HG03457 (cell line): Measurements from ENCODE around the gene CYP27B1.
A peak's percentile ranks its signal among the peaks of the same experiment; 100 is the strongest.
"Not testable (repeated sequence)": the region's sequence is repeated elsewhere in the genome, so short reads cannot be mapped to it uniquely, and the experiment has no call there.

ENCODE experiments used
- ATAC-seq: cut with Tn5 transposase; IDR thresholded peaks from one replicate; pipeline ENCODE4 v1.9.1; 2021; ENCODE audit warnings: moderate number of reproducible peaks; ENCODE audit not compliant: unreplicated experiment

CYP27B1 gene

DNA sequence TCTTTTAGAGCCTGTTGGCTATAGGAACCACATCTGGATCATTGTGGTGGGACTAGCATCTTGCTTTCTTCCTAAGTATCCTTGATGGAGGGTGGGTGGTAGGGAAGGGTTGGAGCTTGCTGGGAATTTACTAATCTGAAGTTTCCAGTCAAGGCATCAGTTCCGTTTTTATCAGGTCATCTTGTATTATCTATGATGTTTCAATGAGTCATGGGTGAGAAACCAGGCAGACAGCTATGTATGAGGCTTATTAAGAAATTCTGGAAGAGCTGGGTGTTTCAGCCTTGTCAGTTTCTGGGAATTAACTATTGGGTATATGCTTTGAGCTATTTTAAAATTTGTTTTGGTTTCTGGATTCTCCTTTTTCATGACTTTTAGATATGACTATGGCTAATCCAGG, 27.0 kb upstream of the CYP27B1 start:
- no peak for ATAC-seq

DNA sequence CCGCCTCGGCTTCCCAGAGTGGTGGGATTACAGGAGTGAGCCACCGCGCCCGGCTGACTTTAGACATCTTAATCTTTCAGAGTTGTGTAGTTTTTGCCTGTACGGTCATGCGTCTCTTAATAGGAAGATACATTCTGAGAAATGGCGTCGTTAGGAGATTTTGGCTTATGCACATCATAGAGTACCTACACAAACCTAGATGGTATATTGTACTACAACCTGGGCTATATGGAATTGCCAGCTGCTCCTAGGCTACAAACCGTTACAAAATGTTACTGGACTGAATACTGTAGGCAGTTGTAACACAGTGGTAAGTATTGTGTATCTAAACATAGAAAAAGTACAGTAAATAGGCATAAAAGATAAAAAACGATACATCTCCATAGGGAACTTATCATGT, 17.0 kb upstream of the CYP27B1 start:
- ATAC-seq, result no peak

DNA sequence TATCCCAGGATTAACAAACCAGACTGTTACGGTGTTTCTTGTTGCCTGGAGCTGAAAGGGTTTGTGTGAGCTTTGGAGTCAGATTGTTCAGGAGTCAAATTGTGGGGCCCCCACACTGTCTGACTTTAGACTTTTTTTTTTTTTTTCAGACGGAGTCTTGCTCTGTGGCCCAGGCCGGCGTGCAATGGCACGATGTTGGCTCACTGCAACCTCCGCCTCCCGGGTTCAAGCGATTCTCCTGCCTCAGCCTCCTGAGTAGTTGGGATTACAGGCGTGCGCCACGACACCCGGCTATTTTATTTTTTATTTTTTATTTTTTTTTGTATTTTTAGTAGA, 16.6 kb upstream of the CYP27B1 start:
- ATAC-seq, result no peak

DNA sequence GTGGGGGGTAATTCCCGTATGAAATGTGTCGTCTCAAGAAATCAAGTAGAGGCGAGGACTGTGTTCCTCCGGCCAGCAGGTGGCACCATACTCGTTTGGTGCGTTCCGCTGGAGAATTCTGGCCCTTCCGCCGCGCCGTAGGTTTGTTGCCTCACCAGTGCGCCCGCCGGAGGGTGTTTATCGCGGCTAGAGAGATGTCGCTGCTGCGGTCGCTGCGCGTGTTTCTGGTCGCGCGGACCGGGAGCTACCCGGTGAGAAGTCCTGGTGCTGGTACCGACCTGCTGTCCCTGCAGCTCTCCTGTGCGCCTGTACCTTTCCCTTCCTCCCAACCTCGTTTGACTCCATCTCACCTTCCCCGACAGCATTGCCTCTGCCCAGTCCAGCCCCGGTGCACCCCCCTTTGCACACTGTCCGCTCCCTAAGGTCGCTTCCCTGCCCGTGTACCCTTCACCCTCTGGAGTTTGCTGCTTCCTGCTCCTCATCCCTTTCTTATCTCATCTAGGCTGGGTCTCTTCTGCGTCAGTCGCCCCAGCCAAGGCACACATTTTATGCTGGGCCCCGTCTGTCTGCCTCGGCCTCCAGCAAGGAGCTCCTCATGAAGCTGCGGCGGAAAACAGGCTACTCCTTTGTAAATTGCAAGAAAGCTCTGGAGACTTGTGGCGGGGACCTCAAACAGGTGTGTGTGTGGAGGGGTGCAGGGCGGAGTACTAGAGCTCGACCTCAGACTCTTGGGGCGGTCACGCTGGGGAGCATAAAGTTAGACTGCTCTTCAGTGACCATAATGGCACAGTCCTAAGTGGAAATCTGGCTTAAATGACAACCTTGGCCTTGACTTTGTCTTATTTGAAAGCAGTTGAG, 16.0 kb upstream of the CYP27B1 start, which contains the start of gene TSFM:
TSS of gene TSFM (plus strand) at position 180 of the 858 bp plus-strand sequence. CDS start at position 195, 15 bp downstream.
- ATAC-seq, result peak; percentile 69

DNA sequence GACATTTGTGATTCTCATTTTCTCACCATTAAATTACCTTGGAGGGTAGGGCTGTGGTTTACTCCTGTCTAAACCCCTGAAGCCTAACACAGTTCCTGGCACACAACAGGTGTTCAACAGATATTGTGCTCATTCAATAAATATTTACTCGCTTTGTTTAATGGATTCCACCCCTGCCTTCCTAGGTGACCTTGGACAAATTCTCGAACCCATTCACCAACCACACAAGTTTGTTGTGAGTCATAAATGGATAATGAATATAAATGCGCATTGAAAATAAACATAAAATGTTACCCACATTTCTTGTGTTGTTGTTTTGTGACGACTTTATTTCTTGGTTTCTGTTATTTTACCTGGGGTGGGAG, 15.3 kb upstream of the CYP27B1 start:
- peak; percentile 3 for ATAC-seq

DNA sequence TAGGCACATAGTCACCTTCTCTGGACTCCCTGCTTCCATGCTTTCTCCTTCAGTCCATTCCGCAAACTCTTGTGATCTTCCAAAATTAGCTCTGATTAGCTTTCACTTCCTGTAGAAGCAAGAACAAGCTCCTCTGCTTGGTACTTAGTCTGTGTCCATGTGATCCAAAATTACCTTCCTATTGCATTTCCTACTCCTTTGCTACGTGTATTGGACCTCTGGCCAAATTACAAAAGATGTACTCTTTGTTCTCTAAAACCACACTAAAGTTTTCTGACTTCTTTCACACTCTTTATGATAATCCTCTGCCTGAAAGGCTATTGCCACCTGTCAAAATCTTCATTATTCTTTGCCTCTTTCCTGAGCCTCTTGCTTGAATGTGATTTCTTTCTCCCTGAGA, 14.9 kb upstream of the CYP27B1 start:
- ATAC-seq, result no peak

DNA sequence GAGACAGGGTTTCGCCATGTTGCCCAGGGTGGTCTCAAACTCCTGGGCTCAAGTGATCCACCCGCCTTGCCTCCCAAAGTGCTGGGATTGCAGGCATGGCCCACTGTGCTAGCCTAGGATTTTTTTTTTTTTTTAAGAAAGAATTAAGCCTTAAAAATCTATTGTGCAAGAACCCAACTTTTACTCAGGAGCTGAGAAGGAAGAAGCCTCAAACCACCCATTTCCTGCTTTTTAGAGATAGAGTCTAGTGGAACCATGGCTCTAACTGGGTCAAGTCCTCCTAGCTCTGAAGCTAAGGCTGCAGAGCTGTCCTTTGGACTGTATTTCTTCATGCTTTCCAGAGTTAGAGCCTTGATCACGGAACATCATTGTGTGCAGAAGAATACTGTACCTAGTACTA, 14.4 kb upstream of the CYP27B1 start:
- no peak for ATAC-seq

DNA sequence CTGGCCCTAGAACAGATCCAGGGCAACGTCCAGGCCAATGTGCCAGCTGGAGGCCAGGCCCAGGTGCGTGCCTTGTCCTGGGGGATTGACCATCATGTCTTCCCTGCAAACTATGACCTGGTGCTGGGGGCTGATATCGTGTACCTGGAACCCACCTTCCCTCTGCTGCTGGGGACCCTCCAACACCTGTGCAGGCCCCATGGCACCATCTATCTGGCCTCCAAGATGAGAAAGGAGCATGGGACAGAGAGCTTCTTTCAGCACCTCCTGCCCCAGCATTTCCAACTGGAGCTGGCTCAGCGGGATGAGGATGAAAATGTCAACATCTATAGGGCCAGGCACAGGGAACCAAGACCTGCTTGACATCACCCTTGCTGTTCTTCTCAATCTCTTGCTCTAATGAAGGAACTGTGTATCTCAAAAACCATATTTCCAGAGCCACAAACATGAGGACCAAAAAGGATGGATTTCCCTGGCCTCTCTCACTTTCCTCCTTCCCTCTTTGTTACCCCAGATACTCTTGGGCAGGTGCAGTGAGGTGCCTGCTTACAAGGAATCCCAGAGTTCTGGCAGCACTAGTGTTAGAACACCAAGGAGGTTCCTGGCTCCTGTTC, 13.5 kb upstream of the CYP27B1 start:
- ATAC-seq, result no peak

DNA sequence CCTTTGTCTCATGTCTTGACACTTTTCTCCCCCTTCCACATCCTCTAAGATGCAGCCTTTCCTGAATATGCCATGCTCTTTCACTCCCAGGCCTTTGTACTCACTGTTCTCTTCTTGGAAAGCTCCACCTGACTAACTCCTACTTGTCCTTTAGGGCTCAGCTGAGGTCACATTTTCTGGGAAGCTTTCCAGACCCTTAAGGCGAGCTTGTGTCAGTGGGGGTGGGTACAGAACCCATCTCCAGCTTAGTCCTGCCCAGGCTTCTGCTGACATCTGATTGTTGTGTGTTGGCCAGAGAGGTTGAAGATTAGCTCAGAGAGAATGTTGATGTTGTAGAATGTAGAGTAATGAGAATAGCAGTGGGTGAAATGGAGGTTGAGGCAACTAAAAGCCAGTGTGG, 12.9 kb upstream of the CYP27B1 start:
- ATAC-seq, result no peak

DNA sequence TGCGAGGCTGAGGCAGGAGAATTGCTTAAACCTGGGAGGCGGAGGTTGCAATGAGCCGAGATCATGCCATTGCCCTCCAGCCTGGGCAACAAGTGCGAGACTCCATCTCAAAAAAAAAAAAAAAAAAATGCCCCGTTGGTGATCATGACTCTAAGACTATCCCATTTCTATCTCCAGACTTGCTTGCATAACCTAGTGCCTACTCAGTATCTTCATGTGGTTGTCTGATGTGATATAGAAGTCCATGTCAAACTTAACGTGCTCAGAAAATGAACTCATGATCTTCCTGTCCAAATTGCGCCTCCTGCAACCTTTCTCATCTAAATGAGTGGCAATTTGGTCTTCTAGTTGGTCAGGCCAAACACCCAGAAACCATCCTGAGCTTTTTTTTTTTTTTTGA, 11.0 kb upstream of the CYP27B1 start:
- no peak for ATAC-seq

DNA sequence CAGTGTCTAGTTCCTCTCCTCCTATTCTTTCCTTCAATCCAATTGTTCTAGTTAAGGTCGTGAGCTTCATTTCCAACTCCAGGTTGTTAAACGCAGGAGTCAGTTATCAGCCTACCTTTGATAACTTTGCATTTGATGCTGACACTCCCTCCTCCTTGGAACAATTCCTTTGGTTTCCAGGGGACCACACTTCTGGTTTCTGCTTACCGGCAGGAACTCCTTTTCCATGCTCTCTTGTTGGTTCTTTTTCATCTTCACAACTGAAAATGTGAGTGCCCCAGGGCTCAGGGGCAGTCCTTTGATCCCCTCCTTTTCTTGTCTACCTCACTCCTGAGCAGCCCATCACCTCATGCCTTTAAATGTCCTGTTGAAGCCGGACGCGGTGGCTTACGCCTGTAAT, 10.5 kb upstream of the CYP27B1 start:
- no peak for ATAC-seq

DNA sequence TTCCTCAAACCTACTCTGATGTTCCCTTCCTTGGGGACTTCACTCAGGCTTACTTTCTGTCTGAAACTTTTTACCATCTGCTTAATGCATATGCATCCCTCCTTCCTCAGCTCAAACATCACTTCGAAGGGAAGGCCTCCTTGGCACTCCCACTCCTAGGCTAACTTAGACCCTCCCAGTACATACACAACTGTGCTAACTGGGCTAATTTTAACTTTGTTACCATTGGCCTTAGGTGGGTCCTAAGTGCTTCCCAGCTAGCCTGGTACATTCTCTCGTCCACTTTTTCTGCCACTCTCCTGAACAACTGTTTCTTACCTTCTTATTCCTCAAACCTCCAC, 9.3 kb upstream of the CYP27B1 start:
- ATAC-seq, result no peak

DNA sequence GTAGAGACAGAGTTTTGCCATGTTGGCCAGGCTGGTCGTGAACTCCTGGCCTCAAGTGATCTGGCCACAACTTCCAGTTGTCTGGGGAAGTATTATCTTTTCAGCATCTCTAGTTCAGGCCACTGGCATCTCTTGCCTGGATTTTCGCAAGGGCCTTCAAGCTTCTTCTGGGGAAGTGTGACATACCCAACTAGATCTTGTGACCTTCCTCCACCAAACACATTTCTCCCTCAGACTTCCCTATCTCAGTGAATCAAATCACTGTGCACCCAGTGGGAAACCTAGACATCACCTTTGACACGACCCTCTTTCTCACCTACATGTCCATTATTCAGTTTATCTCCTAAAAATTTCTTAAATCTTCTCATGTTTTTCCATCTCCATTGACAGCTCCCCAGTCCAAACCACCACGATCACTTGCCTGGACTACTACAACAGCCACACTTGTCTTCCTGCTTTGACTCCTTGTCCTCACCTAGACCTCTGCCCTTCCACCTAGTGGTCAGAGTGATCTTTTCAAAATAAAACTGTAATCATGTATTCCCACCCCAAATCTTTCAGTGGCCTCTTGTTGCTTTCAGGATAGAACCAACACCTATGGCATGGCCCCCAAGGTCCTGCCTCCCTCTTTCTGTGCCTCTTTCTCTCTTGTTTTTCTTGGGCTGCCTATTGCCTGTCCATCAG, 8.8 kb upstream of the CYP27B1 start:
- ATAC-seq, result no peak

DNA sequence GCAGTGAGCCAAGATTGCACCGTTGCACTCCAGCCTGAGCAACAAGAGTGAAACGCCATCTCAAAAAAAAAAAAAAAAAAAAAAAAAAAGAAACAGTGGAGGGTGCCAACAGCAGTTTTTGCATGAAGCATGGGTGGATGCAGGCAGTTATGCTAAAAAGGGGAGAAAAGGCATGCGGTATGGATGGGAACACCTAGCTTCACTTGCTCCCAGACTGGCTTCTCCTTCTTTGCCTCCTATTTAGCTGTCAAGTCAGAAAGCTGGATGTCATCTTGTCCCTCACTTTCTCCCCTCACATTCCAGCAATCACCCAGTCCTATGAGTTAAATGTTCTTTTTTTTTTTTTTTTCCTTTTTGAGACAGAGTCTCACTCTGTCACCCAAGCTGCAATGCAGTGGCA, 8.2 kb upstream of the CYP27B1 start:
- ATAC-seq, result no peak

DNA sequence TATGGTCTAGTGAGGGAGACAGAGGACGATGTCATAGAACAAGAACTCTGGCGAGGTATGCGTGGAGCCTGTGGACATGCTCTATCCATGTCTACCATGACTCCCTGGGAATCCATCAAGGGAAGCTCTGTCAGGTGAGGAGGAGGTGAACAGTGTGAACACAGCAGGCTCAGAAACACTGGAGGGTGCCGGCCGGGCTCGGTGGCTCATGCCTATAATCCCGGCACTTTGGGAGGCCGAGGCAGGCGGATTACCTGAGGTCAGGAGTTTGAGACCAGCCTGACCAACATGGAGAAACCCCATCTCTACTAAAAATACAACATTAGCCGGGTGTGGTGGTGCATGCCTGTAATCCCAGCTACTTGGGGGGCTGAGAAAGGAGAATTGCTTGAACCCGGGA, 7.8 kb upstream of the CYP27B1 start:
- not testable (repeated sequence) for ATAC-seq

DNA sequence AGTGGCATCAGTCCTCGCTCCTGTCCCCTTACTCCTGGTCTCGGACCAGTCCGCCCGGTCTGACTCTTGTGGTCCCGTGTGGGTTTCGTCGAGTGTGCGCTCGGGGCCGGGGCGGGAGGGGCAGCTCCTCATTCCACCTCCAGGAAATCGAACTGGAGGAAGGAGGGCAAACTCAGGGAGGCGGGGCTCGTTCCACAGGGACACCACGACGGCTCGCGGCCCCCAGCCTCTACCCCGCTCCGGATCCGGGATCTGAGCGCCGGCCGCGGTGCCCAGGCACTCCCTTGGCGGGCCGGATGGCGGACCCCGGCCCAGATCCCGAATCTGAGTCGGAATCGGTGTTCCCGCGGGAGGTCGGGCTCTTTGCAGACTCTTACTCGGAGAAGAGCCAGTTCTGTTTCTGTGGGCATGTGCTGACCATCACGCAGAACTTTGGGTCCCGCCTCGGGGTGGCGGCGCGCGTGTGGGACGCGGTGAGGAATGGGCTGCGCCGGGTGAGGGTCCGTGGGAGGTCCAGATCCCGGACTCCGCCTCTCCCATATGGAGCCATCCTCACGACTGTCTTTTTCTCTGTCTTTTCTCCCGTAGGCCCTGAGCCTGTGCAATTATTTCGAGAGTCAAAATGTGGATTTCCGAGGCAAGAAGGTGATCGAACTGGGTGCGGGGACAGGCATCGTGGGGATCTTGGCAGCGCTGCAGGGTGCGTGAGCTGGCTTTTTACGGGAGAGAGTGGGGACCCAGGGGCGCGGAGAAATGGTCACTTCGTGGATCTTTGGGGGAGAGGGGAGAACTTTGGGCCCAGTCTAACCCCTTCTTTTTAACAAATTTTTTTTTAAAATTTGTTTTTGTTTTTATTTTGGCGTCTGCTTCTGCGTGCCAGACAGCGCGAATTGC, 5.8 kb upstream of the CYP27B1 start, which contains the start of gene EEF1AKMT3:
TSS of gene EEF1AKMT3 (plus strand) at position 186 of the 894 bp plus-strand sequence. CDS start at position 297, 111 bp downstream.
- peak; percentile 15 for ATAC-seq

DNA sequence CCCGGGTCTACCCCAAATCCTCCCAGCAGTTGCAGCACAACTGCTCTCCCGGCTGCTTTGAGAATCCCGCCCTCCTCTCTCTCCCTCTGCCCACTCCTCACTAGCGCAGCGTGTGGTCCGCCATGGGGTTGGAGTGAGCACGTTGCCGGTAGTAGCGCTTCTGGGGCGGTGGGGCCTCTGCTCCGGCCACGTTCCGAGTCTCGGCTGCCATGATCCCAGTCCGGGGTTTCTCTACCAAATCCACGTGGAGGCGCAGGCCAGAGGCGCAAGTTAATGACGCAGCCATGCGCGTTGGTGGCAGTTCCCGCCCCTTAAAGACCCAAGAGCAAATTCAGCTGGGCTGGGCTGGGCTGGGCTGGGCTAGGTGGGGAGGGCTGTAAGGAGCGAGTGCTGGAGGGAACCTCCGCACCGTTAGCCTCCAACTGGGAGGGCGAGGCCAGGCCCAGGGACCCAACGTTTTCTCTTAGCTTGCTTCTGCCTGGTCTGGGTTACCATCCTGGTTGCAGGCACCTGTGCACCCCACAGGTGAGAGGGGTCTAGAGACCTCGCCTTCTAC, 5.1 kb upstream of the CYP27B1 start, which contains the start of gene METTL1:
TSS of gene METTL1 (minus strand) at position 233 of the 556 bp plus-strand sequence. CDS start at position 211, 22 bp downstream.
- ATAC-seq, result peak; percentile 68

DNA sequence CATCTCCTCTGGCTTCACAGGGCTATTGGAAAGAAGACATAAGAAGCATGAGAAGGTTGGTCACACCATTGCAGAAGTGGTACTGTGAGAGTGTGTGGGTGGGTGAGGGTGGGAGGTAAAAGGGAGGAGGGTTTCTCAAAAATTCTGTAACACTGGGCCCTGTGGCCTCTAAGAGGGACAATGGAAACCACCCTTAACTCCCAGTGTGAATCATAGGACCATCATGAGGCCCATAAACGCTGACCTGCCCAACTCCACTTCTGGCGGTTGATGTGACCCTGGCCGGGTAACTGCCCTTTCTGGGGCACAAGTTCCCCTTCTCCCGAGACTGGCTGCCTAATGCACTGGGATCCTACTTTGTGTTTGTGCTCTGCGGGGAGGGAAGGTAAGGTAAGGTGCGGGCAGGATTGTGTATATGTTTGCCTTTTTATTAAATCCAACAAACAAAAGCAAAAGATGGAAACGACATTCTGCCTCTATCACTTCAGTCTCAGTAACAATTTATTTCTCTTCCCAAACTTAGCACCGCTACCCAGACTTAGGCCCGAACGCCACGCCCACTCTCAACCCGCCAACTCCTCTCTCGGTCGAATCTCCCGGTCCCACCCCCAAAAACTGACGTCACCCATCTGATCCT, 4.5 kb upstream of the CYP27B1 start:
- ATAC-seq, result peak; percentile 40

DNA sequence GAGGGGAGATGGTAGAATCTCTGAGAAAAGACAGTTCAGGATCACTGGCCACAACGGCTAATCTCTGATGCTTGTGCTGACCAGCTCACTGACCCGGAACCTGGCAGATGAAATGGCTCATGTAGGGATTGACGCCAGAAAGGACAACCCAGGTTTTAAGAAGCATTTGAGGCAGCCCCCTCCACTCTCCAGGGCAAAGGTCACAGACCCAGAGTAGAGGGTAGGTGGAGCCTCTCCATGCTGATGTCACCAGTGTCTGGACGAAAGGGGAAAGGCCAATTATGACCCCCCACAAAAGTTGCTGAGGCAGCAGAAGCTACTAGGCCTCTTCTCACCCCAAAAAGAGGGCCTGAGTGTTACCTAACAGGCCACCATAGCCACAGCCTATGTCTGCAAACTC, 3.9 kb upstream of the CYP27B1 start:
- no peak for ATAC-seq

DNA sequence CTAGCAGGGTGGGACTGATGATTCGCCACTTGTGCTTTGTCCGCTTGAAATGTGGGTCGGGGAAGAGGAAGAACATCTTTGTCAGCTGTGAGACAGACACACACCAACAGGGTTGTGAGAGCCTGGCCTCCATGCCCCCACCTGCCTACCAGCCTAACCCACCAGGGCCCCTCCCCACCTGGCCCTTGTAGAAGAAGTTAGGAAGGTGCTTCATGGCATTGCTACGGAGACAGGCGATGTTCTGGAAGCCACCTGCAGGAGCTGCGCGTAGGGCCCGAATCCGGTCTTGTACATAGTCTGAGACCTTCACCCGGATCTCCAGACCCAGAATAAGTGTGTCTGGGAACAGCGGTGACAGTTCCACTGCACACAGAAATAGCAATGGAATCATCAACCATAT, 2.7 kb upstream of the CYP27B1 start:
- ATAC-seq, result no peak
